Parathyroid adenoma (tissue), 2 donors: ENCODE data around the gene DEK.

Experiments
- H2AFZ ChIP-seq: fragments of 300-600 bp; sonication (generic); one replicate; pipeline ENCODE4 v1.7.0; 2017; ENCODE audit warnings: antibody characterized with exemption, mild to moderate bottlenecking
- H3K27ac ChIP-seq: fragments of 300-600 bp; sonication (generic); one replicate; pipeline ENCODE4 v1.7.0; 2017
- H3K27me3 ChIP-seq: fragments of 300-600 bp; sonication (generic); one replicate; pipeline ENCODE4 v1.7.0; 2017; ENCODE audit warnings: low read length; ENCODE audit not compliant: control insufficient read depth, insufficient read depth
- H3K36me3 ChIP-seq: fragments of 300-600 bp; sonication (generic); one replicate; pipeline ENCODE4 v1.7.0; 2017; ENCODE audit warnings: low read length; ENCODE audit not compliant: control insufficient read depth, insufficient read depth
- H3K4me1 ChIP-seq: fragments of 300-600 bp; sonication (generic); one replicate; pipeline ENCODE4 v1.7.0; 2017; ENCODE audit warnings: control low read depth
- H3K4me2 ChIP-seq: fragments of 300-600 bp; sonication (generic); one replicate; pipeline ENCODE4 v1.7.0; 2017; ENCODE audit warnings: low read length
- H3K4me3 ChIP-seq: fragments of 300-600 bp; sonication (generic); one replicate; pipeline ENCODE4 v1.7.0; 2017; ENCODE audit warnings: low read depth, low read length
- H3K79me2 ChIP-seq: fragments of 300-600 bp; sonication (generic); one replicate; pipeline ENCODE4 v1.7.0; 2017; ENCODE audit warnings: control low read depth
- H3K9ac ChIP-seq: fragments of 300-600 bp; sonication (generic); one replicate; pipeline ENCODE4 v1.7.0; 2017; ENCODE audit warnings: mild to moderate bottlenecking
- H3K9me3 ChIP-seq: fragments of 300-600 bp; sonication (generic); one replicate; pipeline ENCODE4 v1.7.0; 2017; ENCODE audit warnings: low read length; ENCODE audit not compliant: control insufficient read depth
- TF ChIP-seq, protein P1 (sequence below): fragments of 300-600 bp; sonication (generic); IDR thresholded peaks from one replicate; pipeline ENCODE4 v1.7.0; 2017; ENCODE audit warnings: antibody characterized with exemption, mild to moderate bottlenecking
- donor health status: primary hyperparathyroidism.

DEK gene

DNA sequence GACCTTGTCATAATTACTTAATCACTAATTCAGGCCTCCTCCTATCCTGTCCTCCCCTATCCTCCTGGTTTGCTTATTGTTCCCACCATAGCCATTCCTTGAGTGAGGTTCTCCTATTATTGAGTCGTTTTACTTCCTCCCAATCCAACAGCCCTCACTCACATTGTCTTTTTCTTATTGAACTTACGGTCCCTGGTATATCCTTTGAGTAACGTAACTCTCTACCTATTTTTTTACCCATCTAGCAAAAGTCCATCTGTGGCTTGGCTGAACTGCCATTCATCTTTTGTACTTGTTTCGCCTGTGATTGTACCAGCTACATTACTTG is 43.1 kb downstream of the DEK start:
- Histone ChIP-seq H3K27me3 (no peaks in the 10 kb centered on the region), H3K4me1 (no peaks in the 10 kb centered on the region), H3K9ac (no peak overlapping the region), H3K79me2 (no peaks in the 10 kb centered on the region), H3K4me3 (no peak overlapping the region), H3K36me3 (no peaks in the 10 kb centered on the region), H2AFZ (no peak overlapping the region), H3K9me3 (no peaks in the 10 kb centered on the region), H3K4me2 (no peak overlapping the region), H3K27ac (no peak overlapping the region)
- TF ChIP-seq, protein P1, sequence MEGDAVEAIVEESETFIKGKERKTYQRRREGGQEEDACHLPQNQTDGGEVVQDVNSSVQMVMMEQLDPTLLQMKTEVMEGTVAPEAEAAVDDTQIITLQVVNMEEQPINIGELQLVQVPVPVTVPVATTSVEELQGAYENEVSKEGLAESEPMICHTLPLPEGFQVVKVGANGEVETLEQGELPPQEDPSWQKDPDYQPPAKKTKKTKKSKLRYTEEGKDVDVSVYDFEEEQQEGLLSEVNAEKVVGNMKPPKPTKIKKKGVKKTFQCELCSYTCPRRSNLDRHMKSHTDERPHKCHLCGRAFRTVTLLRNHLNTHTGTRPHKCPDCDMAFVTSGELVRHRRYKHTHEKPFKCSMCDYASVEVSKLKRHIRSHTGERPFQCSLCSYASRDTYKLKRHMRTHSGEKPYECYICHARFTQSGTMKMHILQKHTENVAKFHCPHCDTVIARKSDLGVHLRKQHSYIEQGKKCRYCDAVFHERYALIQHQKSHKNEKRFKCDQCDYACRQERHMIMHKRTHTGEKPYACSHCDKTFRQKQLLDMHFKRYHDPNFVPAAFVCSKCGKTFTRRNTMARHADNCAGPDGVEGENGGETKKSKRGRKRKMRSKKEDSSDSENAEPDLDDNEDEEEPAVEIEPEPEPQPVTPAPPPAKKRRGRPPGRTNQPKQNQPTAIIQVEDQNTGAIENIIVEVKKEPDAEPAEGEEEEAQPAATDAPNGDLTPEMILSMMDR: no peak

DNA sequence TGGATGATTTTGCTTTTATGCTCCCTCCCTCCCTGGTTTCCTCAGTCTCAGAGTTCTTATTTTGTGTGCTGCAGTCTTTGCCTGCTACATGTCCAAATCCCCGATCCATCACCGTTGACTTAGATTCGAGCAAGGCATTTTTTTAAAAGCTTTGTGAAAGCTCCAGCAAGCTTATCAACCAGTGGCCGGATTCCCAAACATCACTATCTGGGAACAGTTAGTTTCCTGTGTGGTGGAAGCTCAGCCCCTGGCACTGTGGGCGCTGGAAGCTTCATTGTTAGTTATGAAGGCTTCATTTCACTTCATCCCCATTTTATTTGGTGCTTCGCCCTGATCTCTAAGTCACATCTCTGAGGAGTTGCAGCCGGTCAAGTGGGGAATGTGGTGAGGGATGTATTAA is 44.7 kb downstream of the DEK start:
- no peaks in the 10 kb centered on the region for H3K4me1 ChIP-seq
- H3K9me3 ChIP-seq: no peaks in the 10 kb centered on the region
- TF ChIP-seq, protein P1: no peak
- no peak overlapping the region for H2AFZ ChIP-seq
- no peak overlapping the region for H3K27ac ChIP-seq
- H3K9ac ChIP-seq: no peak overlapping the region
- no peaks in the 10 kb centered on the region for H3K27me3 ChIP-seq
- no peaks in the 10 kb centered on the region for H3K36me3 ChIP-seq
- H3K79me2 ChIP-seq: no peaks in the 10 kb centered on the region
- no peak overlapping the region for H3K4me3 ChIP-seq
- no peak overlapping the region for H3K4me2 ChIP-seq

DNA sequence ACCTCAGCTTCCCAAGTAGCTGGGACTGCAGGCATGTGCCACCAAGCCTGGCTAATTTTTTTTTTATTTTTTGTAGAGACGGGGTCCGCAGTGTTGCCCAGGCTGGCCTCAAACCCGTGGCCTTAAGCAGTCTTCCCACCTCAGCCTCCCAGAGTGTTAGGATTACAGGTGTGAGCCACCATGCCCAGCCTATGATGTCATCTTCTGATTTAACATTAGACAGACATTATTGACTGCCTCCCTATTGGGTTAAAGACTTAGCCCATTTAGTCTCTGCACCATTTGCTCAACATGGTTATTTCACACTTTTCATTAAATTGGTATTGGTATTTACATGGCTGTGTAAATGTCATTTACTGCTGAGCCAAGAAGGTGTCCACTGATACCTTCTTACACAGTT is 46.1 kb downstream of the DEK start:
- TF ChIP-seq, protein P1: no peak
- H3K9ac ChIP-seq: no peak overlapping the region
- no peaks in the 10 kb centered on the region for H3K27me3 ChIP-seq
- no peaks in the 10 kb centered on the region for H3K79me2 ChIP-seq
- no peaks in the 10 kb centered on the region for H3K4me1 ChIP-seq
- H3K4me2 ChIP-seq: no peak overlapping the region
- no peak overlapping the region for H2AFZ ChIP-seq
- no peak overlapping the region for H3K4me3 ChIP-seq
- H3K9me3 ChIP-seq: no peaks in the 10 kb centered on the region
- H3K27ac ChIP-seq: no peak overlapping the region
- no peaks in the 10 kb centered on the region for H3K36me3 ChIP-seq

DNA sequence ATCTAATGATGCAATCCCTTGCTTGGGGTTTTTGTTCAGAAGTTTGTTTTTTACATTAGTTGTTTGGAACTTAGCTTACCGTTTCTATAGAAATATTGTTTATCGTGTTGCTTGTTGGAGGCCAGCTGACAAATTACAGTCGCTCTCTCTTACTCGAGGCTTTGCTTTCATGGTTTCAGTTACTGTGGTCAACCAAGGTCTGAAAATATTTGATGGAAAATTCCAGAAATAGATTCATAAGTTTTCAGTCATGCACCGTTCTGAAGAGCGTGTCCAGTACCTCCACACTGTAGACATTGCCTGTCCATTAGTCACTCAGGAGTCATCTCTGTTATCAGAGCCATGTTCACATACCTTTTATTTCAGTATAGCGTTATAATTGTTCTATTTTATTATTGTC is 47.9 kb downstream of the DEK start:
- H3K4me1 ChIP-seq: no peaks in the 10 kb centered on the region
- no peak overlapping the region for H3K27ac ChIP-seq
- H3K9me3 ChIP-seq: no peaks in the 10 kb centered on the region
- no peak overlapping the region for H3K9ac ChIP-seq
- no peak overlapping the region for H3K4me3 ChIP-seq
- H3K27me3 ChIP-seq: no peaks in the 10 kb centered on the region
- H3K36me3 ChIP-seq: no peaks in the 10 kb centered on the region
- TF ChIP-seq, protein P1: no peak
- no peak overlapping the region for H2AFZ ChIP-seq
- no peak overlapping the region for H3K4me2 ChIP-seq
- H3K79me2 ChIP-seq: no peaks in the 10 kb centered on the region

DNA sequence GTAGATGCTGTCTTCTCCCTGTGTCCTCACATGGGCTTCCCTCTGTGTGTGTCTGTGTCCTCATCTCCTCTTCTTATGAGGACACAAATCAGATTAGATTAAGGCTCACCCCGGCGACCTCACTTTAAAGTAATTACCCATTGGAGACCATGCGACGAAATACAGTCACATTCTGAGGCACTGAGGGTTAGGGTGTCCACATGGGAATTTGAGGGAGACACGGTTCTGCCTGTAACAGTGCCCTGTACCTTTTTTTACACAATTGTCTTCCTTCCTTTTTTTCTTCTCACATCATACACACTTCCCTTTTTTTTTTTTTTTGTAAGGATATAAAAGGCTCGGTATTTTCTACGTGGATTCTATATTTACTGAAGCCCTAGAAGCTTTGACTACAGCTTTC is 48.9 kb downstream of the DEK start:
- no peak overlapping the region for H2AFZ ChIP-seq
- no peaks in the 10 kb centered on the region for H3K9me3 ChIP-seq
- no peak overlapping the region for H3K27ac ChIP-seq
- TF ChIP-seq, protein P1: no peak
- H3K9ac ChIP-seq: no peak overlapping the region
- H3K4me3 ChIP-seq: no peak overlapping the region
- no peaks in the 10 kb centered on the region for H3K4me1 ChIP-seq
- no peaks in the 10 kb centered on the region for H3K27me3 ChIP-seq
- H3K36me3 ChIP-seq: no peaks in the 10 kb centered on the region
- no peaks in the 10 kb centered on the region for H3K79me2 ChIP-seq
- H3K4me2 ChIP-seq: no peak overlapping the region
